HepG2 (cell line): Measurements from ENCODE around the gene FAM89B. TPM values are rescaled to one million over a fixed set of nuclear protein-coding genes. Genes with fewer than 3 reads are reported as not detected.
A peak's percentile ranks its signal among the peaks of the same experiment; 100 is the strongest.

Experiments used
- CBX2 ChIP-seq, 2 experiments: fragments of 200-600 bp in 1 of 2; sonication (generic); formaldehyde crosslinking in 1 of 2; IDR thresholded peaks; 2 replicates each; pipeline versions ENCODE4 v1.7.0 to v1.8.1; 2018 to 2022; ENCODE audit warnings: low read depth in 2 of 2, low read length in 1 of 2, mild to moderate bottlenecking in 1 of 2, missing genetic modification reagents in 1 of 2
- CBX5 ChIP-seq: sonication (generic); formaldehyde crosslinking; IDR thresholded peaks from 2 replicates; pipeline ENCODE4 v1.4.0; 2020; ENCODE audit warnings: missing genetic modification reagents, borderline replicate concordance
- CCDC6 ChIP-seq: sonication (generic); formaldehyde crosslinking; IDR thresholded peaks from 2 replicates; pipeline ENCODE4 v1.8.1; 2022; ENCODE audit warnings: mild to moderate bottlenecking, missing genetic modification reagents, moderate library complexity
- HNRNPLL ChIP-seq: fragments of 200-400 bp; formaldehyde crosslinking; IDR thresholded peaks from 2 replicates; pipeline ENCODE4 v1.6.1; 2017; ENCODE audit warnings: mild to moderate bottlenecking, low read depth, low read length; ENCODE audit not compliant: poor library complexity, severe bottlenecking
- HOXA9 ChIP-seq: sonication (generic); formaldehyde crosslinking; IDR thresholded peaks from 2 replicates; pipeline ENCODE4 v1.8.1; 2022; ENCODE audit warnings: missing genetic modification reagents, mild to moderate bottlenecking, moderate library complexity, borderline replicate concordance
- ISX ChIP-seq: sonication (generic); formaldehyde crosslinking; conservative IDR thresholded peaks from 2 replicates; pipeline ENCODE4 v1.5.0; 2020; ENCODE audit warnings: missing genetic modification reagents
- KDM5A ChIP-seq: fragments of 200-600 bp; sonication (generic); IDR thresholded peaks from 2 replicates; pipeline ENCODE4 v1.7.0; 2018; ENCODE audit warnings: antibody characterized with exemption, mild to moderate bottlenecking, low read length, borderline replicate concordance
- PAX8 ChIP-seq: sonication (generic); formaldehyde crosslinking; IDR thresholded peaks from 2 replicates; pipeline ENCODE4 v1.8.0; 2022; ENCODE audit warnings: mild to moderate bottlenecking, missing genetic modification reagents, borderline replicate concordance
- REL ChIP-seq: sonication (generic); formaldehyde crosslinking; conservative IDR thresholded peaks from 2 replicates; pipeline ENCODE4 v1.8.0; 2022; ENCODE audit warnings: mild to moderate bottlenecking, missing genetic modification reagents, moderate library complexity
- U2AF1 ChIP-seq: fragments of 200-400 bp; formaldehyde crosslinking; optimal IDR thresholded peaks from 2 replicates; pipeline ENCODE3; 2017; ENCODE audit warnings: mild to moderate bottlenecking, low read depth, low read length
- ZBTB8A ChIP-seq: sonication (generic); formaldehyde crosslinking; IDR thresholded peaks from 2 replicates; pipeline ENCODE4 v1.4.0; 2020; ENCODE audit warnings: mild to moderate bottlenecking, low read depth, missing genetic modification reagents, borderline replicate concordance
- ZFP36L1 ChIP-seq: sonication (generic); formaldehyde crosslinking; IDR thresholded peaks from 2 replicates; pipeline ENCODE4 v1.8.0; 2022; ENCODE audit warnings: mild to moderate bottlenecking, missing genetic modification reagents, moderate library complexity
- ZNF281 ChIP-seq: sonication (generic); formaldehyde crosslinking; IDR thresholded peaks from 2 replicates; pipeline ENCODE4 v1.4.0; 2020; ENCODE audit warnings: missing genetic modification reagents, borderline replicate concordance
- ZNF296 ChIP-seq: sonication (generic); formaldehyde crosslinking; conservative IDR thresholded peaks from 2 replicates; pipeline ENCODE4 v1.5.0; 2020; ENCODE audit warnings: mild to moderate bottlenecking, missing genetic modification reagents
- ZNF570 ChIP-seq: sonication (generic); formaldehyde crosslinking; IDR thresholded peaks from 2 replicates; pipeline ENCODE4 v1.4.0; 2020; ENCODE audit warnings: mild to moderate bottlenecking, missing genetic modification reagents, borderline replicate concordance
- ZNF678 ChIP-seq: sonication (generic); formaldehyde crosslinking; IDR thresholded peaks from 2 replicates; pipeline ENCODE4 v1.4.0; 2020; ENCODE audit warnings: mild to moderate bottlenecking, missing genetic modification reagents
- ZNF784 ChIP-seq: sonication (generic); formaldehyde crosslinking; IDR thresholded peaks from 2 replicates; pipeline ENCODE4 v1.5.1; 2020; ENCODE audit warnings: missing genetic modification reagents, mild to moderate bottlenecking, borderline replicate concordance
- polyA plus RNA-seq, 8 experiments: library from polyadenylated mRNA; depleted of rRNA in 3 of 8; stranded (reverse) in 7 of 8; unstranded in 1 of 8; fragments of >200 nt; fragmentation: Illumina TruSeq in 4 of 8; extraction: Trizol in 4 of 8; gene quantifications; 2 replicates each; pipeline versions ENCODE4 v1.2.1 to v1.2.3, GENCODE V29; 2011 to 2016; ENCODE audit warnings: low read depth in 4 of 8, missing spikeins in 1 of 8, mixed read lengths in 1 of 8; ENCODE audit not compliant: insufficient read depth in 1 of 8
- total RNA-seq, 5 experiments: library from RNA; depleted of rRNA; stranded (reverse); fragments of >200 nt; fragmentation: Illumina TruSeq; extraction: Trizol; gene quantifications; 2 replicates each; pipeline ENCODE4 v1.2.3, GENCODE V29; 2016; ENCODE audit warnings: low read depth in 1 of 5
- TF ChIP-seq, protein P1 (sequence below): sonication (generic); formaldehyde crosslinking; conservative IDR thresholded peaks from 2 replicates; pipeline ENCODE4 v1.5.0; 2020; ENCODE audit warnings: missing genetic modification reagents
- TF ChIP-seq, protein P2 (sequence below): sonication (generic); formaldehyde crosslinking; IDR thresholded peaks from 2 replicates; pipeline ENCODE4 v1.4.0; 2020; ENCODE audit warnings: missing genetic modification reagents
- TF ChIP-seq, protein P3 (sequence below): sonication (generic); formaldehyde crosslinking; IDR thresholded peaks from 2 replicates; pipeline ENCODE4 v1.8.1; 2023; ENCODE audit warnings: mild to moderate bottlenecking, moderate library complexity, missing genetic modification reagents

Gene FAM89B
- total and polyA plus RNA-seq, 2 of the 13 experiments (the other 11 are each of a cell fraction or from before 2014, with no cell fraction given): 5.7 to 8.0 TPM

GRCh38 chr11:65524741-65525545 is 47.4 kb upstream of the FAM89B start, which contains the start of gene SCYL1 (continued):
- peak; percentile 74 for TF ChIP-seq ZNF784
- no peak for TF ChIP-seq REL (CRISPR knock-in tag)
- no peak for TF ChIP-seq CBX2 (IDR thresholded peaks at IDR 0.05; ENCODE audit: low read depth, low read length)
- TF ChIP-seq CBX2 (CRISPR knock-in tag; IDR thresholded peaks at IDR 0.05; ENCODE audit: low read depth): no peak
- no peak for TF ChIP-seq U2AF1
- 0 out of 2 replicates have a peak, but pooled peaks have one; percentile 56 for TF ChIP-seq ZNF296 (CRISPR knock-in tag)
- TF ChIP-seq ZFP36L1 (CRISPR knock-in tag): no peak
- peak; percentile 20; the same call in 1 of the 2 replicates for TF ChIP-seq ZNF678
- peak; percentile 42 for TF ChIP-seq HNRNPLL
- TF ChIP-seq, protein P1, sequence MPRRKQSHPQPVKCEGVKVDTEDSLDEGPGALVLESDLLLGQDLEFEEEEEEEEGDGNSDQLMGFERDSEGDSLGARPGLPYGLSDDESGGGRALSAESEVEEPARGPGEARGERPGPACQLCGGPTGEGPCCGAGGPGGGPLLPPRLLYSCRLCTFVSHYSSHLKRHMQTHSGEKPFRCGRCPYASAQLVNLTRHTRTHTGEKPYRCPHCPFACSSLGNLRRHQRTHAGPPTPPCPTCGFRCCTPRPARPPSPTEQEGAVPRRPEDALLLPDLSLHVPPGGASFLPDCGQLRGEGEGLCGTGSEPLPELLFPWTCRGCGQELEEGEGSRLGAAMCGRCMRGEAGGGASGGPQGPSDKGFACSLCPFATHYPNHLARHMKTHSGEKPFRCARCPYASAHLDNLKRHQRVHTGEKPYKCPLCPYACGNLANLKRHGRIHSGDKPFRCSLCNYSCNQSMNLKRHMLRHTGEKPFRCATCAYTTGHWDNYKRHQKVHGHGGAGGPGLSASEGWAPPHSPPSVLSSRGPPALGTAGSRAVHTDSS: no peak
- no peak for TF ChIP-seq ISX
- no peak for TF ChIP-seq CBX5
- no peak for TF ChIP-seq HOXA9 (CRISPR knock-in tag)
- TF ChIP-seq ZNF570 (CRISPR knock-in tag): no peak
- TF ChIP-seq PAX8 (CRISPR knock-in tag): no peak
- TF ChIP-seq ZNF281: no peak
- TF ChIP-seq, protein P2, sequence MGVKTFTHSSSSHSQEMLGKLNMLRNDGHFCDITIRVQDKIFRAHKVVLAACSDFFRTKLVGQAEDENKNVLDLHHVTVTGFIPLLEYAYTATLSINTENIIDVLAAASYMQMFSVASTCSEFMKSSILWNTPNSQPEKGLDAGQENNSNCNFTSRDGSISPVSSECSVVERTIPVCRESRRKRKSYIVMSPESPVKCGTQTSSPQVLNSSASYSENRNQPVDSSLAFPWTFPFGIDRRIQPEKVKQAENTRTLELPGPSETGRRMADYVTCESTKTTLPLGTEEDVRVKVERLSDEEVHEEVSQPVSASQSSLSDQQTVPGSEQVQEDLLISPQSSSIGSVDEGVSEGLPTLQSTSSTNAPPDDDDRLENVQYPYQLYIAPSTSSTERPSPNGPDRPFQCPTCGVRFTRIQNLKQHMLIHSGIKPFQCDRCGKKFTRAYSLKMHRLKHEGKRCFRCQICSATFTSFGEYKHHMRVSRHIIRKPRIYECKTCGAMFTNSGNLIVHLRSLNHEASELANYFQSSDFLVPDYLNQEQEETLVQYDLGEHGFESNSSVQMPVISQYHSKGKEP (CRISPR knock-in tag): no peak
- peak; percentile 53; the same call in 1 of the 2 replicates for TF ChIP-seq KDM5A
- no peak for TF ChIP-seq CCDC6 (CRISPR knock-in tag)
- 0 out of 2 replicates have a peak, but pooled peaks have one; percentile 28 for TF ChIP-seq ZBTB8A
- TF ChIP-seq, protein P3, sequence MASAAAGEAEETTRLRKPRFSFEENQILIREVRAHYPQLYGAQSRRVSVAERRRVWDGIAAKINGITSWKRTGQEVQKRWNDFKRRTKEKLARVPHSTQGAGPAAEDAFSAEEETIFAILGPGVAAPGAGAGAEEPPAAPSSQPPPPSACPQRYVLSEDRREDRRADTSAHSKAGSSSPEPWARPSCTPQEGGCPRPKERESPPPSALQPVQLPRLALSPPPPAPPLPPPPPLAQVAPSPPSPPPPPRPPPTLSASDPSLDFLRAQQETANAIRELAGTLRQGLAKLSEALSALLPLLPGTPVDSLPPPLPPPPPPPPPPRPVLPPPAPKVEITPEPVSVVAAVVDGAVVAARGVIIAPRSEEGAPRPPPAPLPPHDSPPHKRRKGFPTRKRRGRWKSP (CRISPR knock-in tag): 0 out of 2 replicates have a peak, but pooled peaks have one; percentile 21
